ENCODE results near the gene ALKAL2. TPM values are rescaled to one million over a fixed set of nuclear protein-coding genes. Genes with fewer than 3 reads are reported as not detected.

Gene ALKAL2
- total and polyA plus RNA-seq, 2 donors (not counting 3 experiments of a cell fraction or from before 2014, with no cell fraction given), result not detected

- no peaks in the 10 kb centered on the region for H3K27me3 ChIP-seq (ENCODE audit: control insufficient read depth in 2 of 2, insufficient read depth in 2 of 2, low read length in 2 of 2)
- no peaks in the 10 kb centered on the region for H3K9me3 ChIP-seq (replicated peaks; ENCODE audit: control insufficient read depth, insufficient read depth, low read length)
- ChIA-PET CTCF (no interaction called here), POLR2A (no interaction called here)
- DNase-seq (ENCODE audit: low read depth, low spot score), result no peak
- no peaks in the 10 kb centered on the region for H3K9me1 ChIP-seq (replicated peaks; ENCODE audit: control insufficient read depth, extremely low read depth, insufficient read depth, low read length)
- dilution Hi-C loops (cut with MboI; ENCODE audit: extremely low pct_ligation_motif_present, low sequenced_read_pairs), result no loop called here
- no peaks in the 10 kb centered on the region for H3K36me3 ChIP-seq (ENCODE audit: control insufficient read depth in 2 of 2, extremely low read depth in 1 of 2, insufficient read depth in 2 of 2, low read length in 2 of 2)
- H3K9ac ChIP-seq (replicated peaks; ENCODE audit: extremely low read depth, insufficient read depth, low read length), result no peak overlapping the region
- intact Hi-C loops (cut with micrococcal nuclease), result no loop called here
- TF ChIP-seq MYC (IDR thresholded peaks at IDR 0.05; ENCODE audit: low read depth, low read length) (no peak), EZH2 (IDR thresholded peaks at IDR 0.05; ENCODE audit: borderline replicate concordance, low read depth, low read length, severe bottlenecking) (no peak), POLR2AphosphoS5 (IDR thresholded peaks at IDR 0.05; ENCODE audit: insufficient read depth, low read depth, low read length) (no peak), JUN (IDR thresholded peaks at IDR 0.05; ENCODE audit: borderline replicate concordance, insufficient read depth, insufficient read length, low read depth) (no peak), POLR2A (IDR thresholded peaks at IDR 0.05; ENCODE audit: low read depth, low read length) (no peak), GATA2 (IDR thresholded peaks at IDR 0.05; ENCODE audit: insufficient read depth, insufficient read length, low read depth, low read length) (no peak), FOS (IDR thresholded peaks at IDR 0.05; ENCODE audit: borderline replicate concordance, insufficient read depth, low read length) (no peak)
- TF ChIP-seq, protein P1, sequence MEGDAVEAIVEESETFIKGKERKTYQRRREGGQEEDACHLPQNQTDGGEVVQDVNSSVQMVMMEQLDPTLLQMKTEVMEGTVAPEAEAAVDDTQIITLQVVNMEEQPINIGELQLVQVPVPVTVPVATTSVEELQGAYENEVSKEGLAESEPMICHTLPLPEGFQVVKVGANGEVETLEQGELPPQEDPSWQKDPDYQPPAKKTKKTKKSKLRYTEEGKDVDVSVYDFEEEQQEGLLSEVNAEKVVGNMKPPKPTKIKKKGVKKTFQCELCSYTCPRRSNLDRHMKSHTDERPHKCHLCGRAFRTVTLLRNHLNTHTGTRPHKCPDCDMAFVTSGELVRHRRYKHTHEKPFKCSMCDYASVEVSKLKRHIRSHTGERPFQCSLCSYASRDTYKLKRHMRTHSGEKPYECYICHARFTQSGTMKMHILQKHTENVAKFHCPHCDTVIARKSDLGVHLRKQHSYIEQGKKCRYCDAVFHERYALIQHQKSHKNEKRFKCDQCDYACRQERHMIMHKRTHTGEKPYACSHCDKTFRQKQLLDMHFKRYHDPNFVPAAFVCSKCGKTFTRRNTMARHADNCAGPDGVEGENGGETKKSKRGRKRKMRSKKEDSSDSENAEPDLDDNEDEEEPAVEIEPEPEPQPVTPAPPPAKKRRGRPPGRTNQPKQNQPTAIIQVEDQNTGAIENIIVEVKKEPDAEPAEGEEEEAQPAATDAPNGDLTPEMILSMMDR (IDR thresholded peaks at IDR 0.05; ENCODE audit: extremely low read depth in 1 of 2, insufficient read depth in 1 of 2, low read depth in 1 of 2, low read length in 2 of 2), result no peak
- TF ChIP-seq, protein P2, sequence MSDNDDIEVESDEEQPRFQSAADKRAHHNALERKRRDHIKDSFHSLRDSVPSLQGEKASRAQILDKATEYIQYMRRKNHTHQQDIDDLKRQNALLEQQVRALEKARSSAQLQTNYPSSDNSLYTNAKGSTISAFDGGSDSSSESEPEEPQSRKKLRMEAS (IDR thresholded peaks at IDR 0.05; ENCODE audit: insufficient read depth, insufficient read length), result no peak
- H3K79me2 ChIP-seq (ENCODE audit: control insufficient read depth, insufficient read depth, low read length), result no peaks in the 10 kb centered on the region
- H3K4me3 ChIP-seq (replicated peaks in 1 of 3; ENCODE audit: insufficient read depth in 1 of 3, low read depth in 1 of 3, low read length in 3 of 3), result no peak overlapping the region
- FAIRE-seq, result no peak
- no peaks in the 10 kb centered on the region for H3K4me1 ChIP-seq (ENCODE audit: control insufficient read depth, extremely low read depth, insufficient read depth, low read length)
- H2AFZ ChIP-seq (ENCODE audit: low read depth, low read length), result no peak overlapping the region
- no TSS peak for BruUV-seq (replicated peaks)
- H3K27ac ChIP-seq (ENCODE audit: insufficient read depth, low read depth, low read length), result no peak overlapping the region
- H3K4me2 ChIP-seq (ENCODE audit: insufficient read depth, low read length), result no peak overlapping the region
- no peaks in the 10 kb centered on the region for H4K20me1 ChIP-seq (replicated peaks; ENCODE audit: control insufficient read depth, extremely low read depth, insufficient read depth, low read length)
Measured at GRCh38 chr2:310994-311393, 23.1 kb upstream of the ALKAL2 start.
